Activated CD4-positive, alpha-beta T cell treated with anti-CD3 and anti-CD28 coated beads, Interleukin-2, amount 50 U/mL, for 48 hours (primary cell): ENCODE data around the gene ZNF407.

Source experiments
- DNase-seq, 2 experiments: peaks; one replicate each; pipeline ENCODE4 v3.0.0-alpha.2; 2020

Gene ZNF407

GRCh38 chr18:74836296-74837139, 238.8 kb downstream of the ZNF407 start:
- DNase-seq = no peak

GRCh38 chr18:74840492-74841167, 243.0 kb downstream of the ZNF407 start:
- DNase-seq = no peak

DNA sequence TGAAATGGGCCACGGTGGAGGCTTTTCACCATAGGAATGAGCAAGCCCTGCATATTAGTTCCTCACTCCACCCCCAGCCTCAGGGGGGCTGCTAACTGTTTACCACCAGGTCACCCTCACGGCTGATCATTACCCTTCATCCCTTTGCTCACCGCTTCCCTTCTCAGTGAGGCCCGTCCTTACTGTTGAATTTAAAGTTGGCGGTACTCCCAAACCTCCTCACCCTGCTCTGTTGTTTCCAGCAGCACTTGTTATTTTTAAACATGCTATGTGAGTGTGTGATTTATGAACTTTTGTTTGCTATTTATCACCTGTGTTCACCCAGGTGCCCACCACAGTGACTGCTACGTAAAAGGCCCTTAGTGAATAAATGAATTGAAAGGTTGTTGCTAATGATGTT, 243.6 kb downstream of the ZNF407 start:
- no peak for DNase-seq

DNA sequence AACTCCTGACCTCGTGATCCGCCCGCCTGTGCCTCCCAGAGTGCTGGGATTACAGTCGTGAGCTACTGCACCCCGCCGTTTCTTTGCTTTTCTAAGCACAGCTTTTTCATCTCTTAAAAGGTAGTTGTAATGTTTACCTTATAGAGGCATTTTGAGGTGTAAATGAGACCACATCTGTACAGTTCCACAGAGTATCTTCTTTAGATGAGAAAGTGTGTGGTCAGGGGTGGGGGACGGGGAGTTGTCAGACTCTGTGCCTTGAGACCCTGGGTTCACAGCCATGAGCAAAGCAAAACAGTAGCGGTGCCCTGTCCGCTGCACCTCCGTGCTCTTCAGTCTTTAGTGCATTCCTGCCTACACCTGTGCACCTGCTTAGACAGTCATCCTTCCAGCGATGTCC, 251.6 kb downstream of the ZNF407 start:
- no peak for DNase-seq

GRCh38 chr18:74856434-74856833, 258.8 kb downstream of the ZNF407 start:
- no peak for DNase-seq

- DNase-seq = no peak
Measured at GRCh38 chr18:74856928-74857327, 259.3 kb downstream of the ZNF407 start.

- DNase-seq = no peak
Measured at GRCh38 chr18:74857901-74858300, 260.2 kb downstream of the ZNF407 start.

DNA sequence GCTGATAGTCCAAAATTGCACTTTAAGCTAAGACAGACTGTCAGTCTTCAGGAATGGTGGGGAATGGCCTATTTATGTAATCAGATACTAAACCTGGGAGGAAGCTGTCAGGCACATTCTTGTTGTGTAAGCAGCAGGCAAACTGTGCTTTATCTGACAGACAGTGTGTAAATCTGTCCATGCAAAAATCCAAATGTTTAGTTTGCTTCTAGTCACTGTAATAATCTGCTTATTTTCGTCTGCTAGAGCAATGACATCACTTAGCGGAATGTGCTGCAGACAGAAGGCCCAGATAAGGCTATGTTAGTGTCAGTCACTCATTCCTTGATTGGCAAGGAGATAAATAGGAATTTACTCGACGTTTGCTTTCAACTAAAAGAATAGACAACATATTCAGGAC, 263.5 kb downstream of the ZNF407 start:
- DNase-seq = no peak

GRCh38 chr18:74862094-74862493, 264.4 kb downstream of the ZNF407 start:
- DNase-seq = no peak

- DNase-seq = no peak
Measured at GRCh38 chr18:74866577-74866976, 268.9 kb downstream of the ZNF407 start.

DNA sequence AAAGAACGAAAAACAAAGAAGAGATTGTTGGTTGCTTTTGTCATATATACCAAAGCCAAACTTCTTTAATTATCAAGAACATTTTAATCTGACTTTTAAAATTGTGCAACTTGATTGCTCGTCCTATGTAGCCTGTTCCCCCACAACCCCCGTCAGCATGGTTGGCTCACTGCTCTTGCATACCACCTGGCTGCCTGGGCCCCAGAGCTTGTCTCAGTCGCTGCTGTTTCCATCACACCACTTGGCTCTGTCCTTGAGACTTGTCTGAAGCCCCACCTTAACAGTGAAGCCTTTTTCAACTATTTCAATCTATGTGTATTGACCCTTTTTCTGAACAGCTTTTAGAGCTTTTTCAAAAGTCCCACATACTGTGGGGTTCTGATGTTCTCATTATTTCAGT, 270.8 kb downstream of the ZNF407 start:
- DNase-seq = no peak

- DNase-seq = no peak
Measured at GRCh38 chr18:74869904-74870863, 272.5 kb downstream of the ZNF407 start.

GRCh38 chr18:74870950-74871349, 273.3 kb downstream of the ZNF407 start:
- no peak for DNase-seq

GRCh38 chr18:74873629-74874028, 276.0 kb downstream of the ZNF407 start:
- no peak for DNase-seq

DNA sequence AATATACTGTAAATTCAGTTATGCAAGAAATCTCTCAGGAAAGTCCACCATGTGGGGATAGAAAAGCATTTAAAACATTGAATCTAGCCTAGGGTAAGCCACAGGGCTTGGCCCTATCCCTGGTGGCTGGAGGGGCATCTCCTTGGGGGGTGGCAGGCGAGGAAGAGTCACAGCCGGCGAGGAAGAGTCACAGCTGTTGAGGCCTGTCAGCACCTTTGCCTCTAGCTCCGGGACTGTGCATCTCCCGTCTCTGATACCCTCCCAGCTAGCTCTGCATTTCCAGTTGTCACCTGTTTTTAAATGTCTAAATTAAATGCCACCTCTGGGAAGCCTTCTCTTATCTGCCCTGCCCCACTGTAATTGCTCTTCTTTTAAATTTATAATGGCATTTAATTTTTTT, 276.7 kb downstream of the ZNF407 start:
- DNase-seq = no peak

GRCh38 chr18:74876630-74877243, 279.1 kb downstream of the ZNF407 start:
- DNase-seq = no peak

DNA sequence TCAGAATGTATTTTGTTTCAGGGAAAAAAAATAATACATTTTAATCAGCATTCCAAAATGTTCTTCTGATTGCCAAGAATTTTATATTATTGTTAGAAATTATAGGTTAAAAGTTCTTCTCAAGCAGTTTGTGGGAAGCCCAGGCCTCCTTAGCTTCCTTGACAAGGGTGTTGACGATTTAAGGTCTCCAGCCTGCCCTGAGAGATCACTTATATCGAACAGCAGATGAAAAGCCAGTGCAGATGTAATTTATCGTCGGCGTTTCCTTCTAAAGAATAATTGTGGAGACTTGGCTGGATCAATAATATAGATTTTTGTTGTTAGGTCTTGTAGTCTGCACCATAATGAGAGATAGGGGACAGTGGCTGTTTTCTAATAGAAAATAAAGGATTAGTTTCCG, 280.6 kb downstream of the ZNF407 start:
- DNase-seq = no peak

DNA sequence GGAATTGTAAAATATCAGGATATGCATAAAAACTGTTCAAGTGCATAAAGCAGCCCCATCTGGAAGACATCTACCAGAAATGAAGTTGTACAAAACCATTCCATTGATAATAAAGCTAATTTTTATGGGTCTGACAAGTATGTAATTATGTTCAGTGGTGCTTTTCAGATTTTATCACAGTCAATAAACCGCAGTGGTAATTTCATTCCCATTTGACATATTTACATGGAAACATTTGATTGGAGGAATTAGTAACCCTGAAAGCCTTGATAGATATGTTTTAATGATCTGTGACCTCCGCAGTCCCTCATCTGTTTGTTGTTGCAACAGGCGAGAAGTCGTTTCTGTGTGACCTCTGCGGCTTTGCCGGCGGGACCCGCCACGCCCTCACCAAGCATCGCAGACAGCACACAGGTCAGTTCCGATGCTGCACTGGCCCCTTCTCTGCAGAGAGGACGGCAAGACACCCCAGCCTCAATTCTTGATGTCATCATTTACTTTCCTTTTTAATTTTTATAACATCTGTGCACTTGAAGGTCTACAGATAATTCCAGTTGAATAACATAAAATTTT, 283.1 kb downstream of the ZNF407 start:
- no peak for DNase-seq

DNA sequence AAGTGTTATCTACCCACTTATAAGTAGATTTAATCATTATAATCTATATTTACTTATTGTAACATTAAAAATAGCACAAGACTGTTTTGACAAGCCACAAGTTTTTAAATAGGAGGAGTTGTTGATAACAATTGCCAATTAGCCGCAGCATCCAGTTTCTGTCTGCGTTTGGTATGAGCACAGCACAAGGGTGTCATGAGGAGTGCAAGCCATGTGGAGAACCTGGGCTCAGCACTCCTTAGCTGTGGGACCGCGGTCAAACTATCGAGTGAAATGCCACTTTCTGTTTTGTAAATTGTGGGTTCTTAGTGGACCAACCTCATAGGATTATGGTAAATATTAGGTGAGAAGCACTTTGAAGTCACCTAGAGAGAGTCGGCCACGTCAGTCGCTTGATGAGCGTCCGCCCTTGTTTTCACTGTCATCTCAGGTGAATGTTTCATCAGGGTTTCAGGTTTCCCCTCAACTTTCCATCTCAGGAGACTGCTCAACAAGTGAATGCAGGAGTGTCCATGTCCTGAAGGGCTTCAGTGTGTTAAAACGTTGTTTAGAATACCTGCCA, 294.5 kb downstream of the ZNF407 start:
- DNase-seq = no peak

DNA sequence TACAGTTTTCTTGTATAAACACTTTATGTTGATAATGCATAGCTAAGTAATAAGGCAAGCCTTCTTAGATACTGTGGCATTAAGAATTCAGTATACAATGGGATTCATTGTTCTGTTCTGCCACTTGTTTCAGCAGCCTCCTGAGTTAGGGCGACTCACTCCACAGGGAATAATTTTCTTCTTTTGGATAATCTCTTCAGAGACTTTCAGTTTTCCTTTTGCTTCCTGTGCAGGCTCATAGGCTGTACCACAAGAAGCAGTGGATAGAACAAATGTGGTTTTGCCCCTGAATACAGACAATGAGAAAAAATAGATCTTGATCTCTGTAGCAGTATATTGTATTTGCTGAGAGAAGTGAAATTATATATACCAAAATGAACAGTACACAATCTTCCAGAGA, 298.0 kb downstream of the ZNF407 start:
- DNase-seq = no peak

GRCh38 chr18:74896390-74896991, 298.8 kb downstream of the ZNF407 start:
- peak; percentile 14 to 16 for DNase-seq
